Daoy (cell line): ENCODE measurements around the gene CERS6. TPM values are rescaled to one million over a fixed set of nuclear protein-coding genes. Genes with fewer than 3 reads are reported as not detected.
"Not testable (repeated sequence)": the region's sequence is repeated elsewhere in the genome, so short reads cannot be mapped to it uniquely, and the experiment has no call there.

Source experiments
- DNase-seq: peaks from one replicate; pipeline ENCODE4 v3.0.0-alpha.2; 2015; ENCODE audit warnings: low read depth
- total RNA-seq: library from RNA; depleted of rRNA; stranded (reverse); fragments of >200 nt; shearing (Covaris generic); gene quantifications from 2 replicates; pipeline ENCODE4 v1.2.3, GENCODE V29; 2014; rRNA removed

The CERS6 gene
- 14.7 and 16.4 TPM in 2 replicates for total RNA-seq

GRCh38 chr2:168455645-168456520 lies at the start of gene CERS6:
Gene CERS6, plus strand, starts transcription at chr2:168456272. Its CDS starts 177 bp downstream, at chr2:168456449.
- peak; percentile 97 for DNase-seq

GRCh38 chr2:168412301-168412700 lies 43.8 kb upstream of the CERS6 start:
- DNase-seq, result not testable (repeated sequence)

- not testable (repeated sequence) for DNase-seq
Observed at GRCh38 chr2:168413101-168413500, 43.0 kb upstream of the CERS6 start.

GRCh38 chr2:168416555-168416954 lies 39.5 kb upstream of the CERS6 start:
- DNase-seq, result no peak

GRCh38 chr2:168422584-168422983 lies 33.5 kb upstream of the CERS6 start:
- no peak for DNase-seq

- no peak for DNase-seq
Observed at GRCh38 chr2:168424112-168424951, 31.7 kb upstream of the CERS6 start.

- DNase-seq, result no peak
Observed at GRCh38 chr2:168424971-168425370, 31.1 kb upstream of the CERS6 start.

GRCh38 chr2:168426861-168427260 lies 29.2 kb upstream of the CERS6 start:
- no peak for DNase-seq

- DNase-seq, result no peak
Observed at GRCh38 chr2:168427451-168427850, 28.6 kb upstream of the CERS6 start.

GRCh38 chr2:168428431-168428830 lies 27.6 kb upstream of the CERS6 start:
- no peak for DNase-seq

- DNase-seq, result no peak
Observed at GRCh38 chr2:168429988-168430387, 26.1 kb upstream of the CERS6 start.

- DNase-seq, result no peak
Observed at GRCh38 chr2:168430431-168430830, 25.6 kb upstream of the CERS6 start.

GRCh38 chr2:168431301-168432024 lies 24.6 kb upstream of the CERS6 start:
- DNase-seq, result no peak

GRCh38 chr2:168432100-168432499 lies 24.0 kb upstream of the CERS6 start:
- no peak for DNase-seq

GRCh38 chr2:168432565-168433186 lies 23.4 kb upstream of the CERS6 start:
- no peak for DNase-seq

GRCh38 chr2:168433527-168433926 lies 22.5 kb upstream of the CERS6 start:
- DNase-seq, result no peak

GRCh38 chr2:168434146-168434545 lies 21.9 kb upstream of the CERS6 start:
- peak; percentile 13 for DNase-seq

GRCh38 chr2:168436840-168437239 lies 19.2 kb upstream of the CERS6 start:
- no peak for DNase-seq

GRCh38 chr2:168438553-168438952 lies 17.5 kb upstream of the CERS6 start:
- DNase-seq, result no peak

GRCh38 chr2:168439536-168439935 lies 16.5 kb upstream of the CERS6 start:
- DNase-seq, result peak; percentile 24

- no peak for DNase-seq
Observed at GRCh38 chr2:168441214-168441872, 14.7 kb upstream of the CERS6 start.
